Peyer's patch (tissue), 4 donors: ENCODE data around the gene HMCN1.

Experiments used
- POLR2A ChIP-seq, 2 donors: fragments of 450-650 bp; IDR thresholded peaks; one replicate each; pipeline ENCODE4 v1.5.1; 2017; ENCODE audit warnings: antibody characterized with exemption in 2 of 2, mild to moderate bottlenecking in 2 of 2, moderate library complexity in 2 of 2
- TF ChIP-seq, protein P1 (sequence below), 6 experiments: fragments of 450-650 bp in 4 of 6; fragments of 200-600 bp in 2 of 6; sonication (generic) in 1 of 6; IDR thresholded peaks; one replicate each; pipeline ENCODE4 v1.5.1; 2017 to 2019; ENCODE audit warnings: antibody characterized with exemption in 6 of 6, mild to moderate bottlenecking in 3 of 6, moderate library complexity in 1 of 6

DNA sequence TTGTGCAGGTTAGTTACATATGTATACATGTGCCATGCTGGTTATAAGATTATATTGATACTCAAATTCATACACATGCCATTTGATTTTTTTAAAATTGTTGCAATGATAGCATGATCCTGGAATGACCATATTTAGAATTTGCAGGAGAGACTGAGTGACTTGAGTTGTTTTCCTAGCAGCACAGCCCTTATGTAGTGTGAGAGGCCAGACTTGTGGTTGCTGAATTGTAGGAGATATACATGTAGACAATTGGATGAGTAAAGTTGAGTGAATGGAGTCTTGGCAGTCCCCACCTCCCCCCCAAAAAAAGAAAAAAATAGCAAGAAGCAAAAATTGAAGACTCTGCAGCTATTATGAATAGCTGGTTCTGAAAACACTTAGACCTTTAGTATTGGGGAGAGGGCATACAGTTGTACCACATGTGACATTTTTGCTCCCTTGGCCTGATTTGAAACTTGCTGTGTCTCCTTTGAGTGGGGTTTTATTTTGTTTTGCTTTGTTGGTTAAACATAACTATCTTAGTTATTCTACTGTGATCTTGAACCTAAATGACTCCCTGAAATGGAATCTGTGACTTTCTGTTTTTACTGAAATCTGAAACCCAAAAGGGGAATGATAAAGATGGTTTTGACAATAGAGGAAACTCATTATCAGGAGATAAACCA, 280.3 kb downstream of the HMCN1 start:
- TF ChIP-seq, protein P1, sequence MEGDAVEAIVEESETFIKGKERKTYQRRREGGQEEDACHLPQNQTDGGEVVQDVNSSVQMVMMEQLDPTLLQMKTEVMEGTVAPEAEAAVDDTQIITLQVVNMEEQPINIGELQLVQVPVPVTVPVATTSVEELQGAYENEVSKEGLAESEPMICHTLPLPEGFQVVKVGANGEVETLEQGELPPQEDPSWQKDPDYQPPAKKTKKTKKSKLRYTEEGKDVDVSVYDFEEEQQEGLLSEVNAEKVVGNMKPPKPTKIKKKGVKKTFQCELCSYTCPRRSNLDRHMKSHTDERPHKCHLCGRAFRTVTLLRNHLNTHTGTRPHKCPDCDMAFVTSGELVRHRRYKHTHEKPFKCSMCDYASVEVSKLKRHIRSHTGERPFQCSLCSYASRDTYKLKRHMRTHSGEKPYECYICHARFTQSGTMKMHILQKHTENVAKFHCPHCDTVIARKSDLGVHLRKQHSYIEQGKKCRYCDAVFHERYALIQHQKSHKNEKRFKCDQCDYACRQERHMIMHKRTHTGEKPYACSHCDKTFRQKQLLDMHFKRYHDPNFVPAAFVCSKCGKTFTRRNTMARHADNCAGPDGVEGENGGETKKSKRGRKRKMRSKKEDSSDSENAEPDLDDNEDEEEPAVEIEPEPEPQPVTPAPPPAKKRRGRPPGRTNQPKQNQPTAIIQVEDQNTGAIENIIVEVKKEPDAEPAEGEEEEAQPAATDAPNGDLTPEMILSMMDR (IDR thresholded peaks at IDR 0.05): no peak
- TF ChIP-seq POLR2A (IDR thresholded peaks at IDR 0.05): no peak
